Upper lobe of left lung (tissue), 6 donors: ENCODE results near the gene KLK2. TPM values are rescaled to one million over a fixed set of nuclear protein-coding genes. Genes with fewer than 3 reads are reported as not detected.

Source experiments
- ATAC-seq, 2 donors: fragments of 200-7000 bp; cut with Tn5 transposase; one replicate each; pipeline ENCODE4 v1.9.1; 2022; ENCODE audit warnings: mild to moderate bottlenecking in 2 of 2, moderate library complexity in 2 of 2; ENCODE audit not compliant: low FRiP score in 2 of 2
- DNase-seq, 2 donors: peaks; one replicate each; pipeline ENCODE4 v3.0.0-alpha.2; 2019 to 2020
- H3K27ac ChIP-seq, 4 donors: fragments of 200-600 bp; sonication (generic); one replicate each; pipeline ENCODE4 v1.5.1; 2016 to 2019
- H3K27me3 ChIP-seq, 4 donors: fragments of 200-600 bp; sonication (generic); one replicate each; pipeline ENCODE4 v1.5.1; 2017 to 2019
- H3K36me3 ChIP-seq, 4 donors: fragments of 200-600 bp; sonication (generic); one replicate each; pipeline ENCODE4 v1.5.1; 2016 to 2019
- H3K4me1 ChIP-seq, 4 donors: fragments of 200-600 bp; sonication (generic); one replicate each; pipeline ENCODE4 v1.5.1; 2018 to 2019
- H3K4me3 ChIP-seq, 4 donors: fragments of 200-600 bp; sonication (generic); one replicate each; pipeline ENCODE4 v1.5.1; 2017 to 2019; ENCODE audit warnings: mild to moderate bottlenecking in 2 of 4, moderate library complexity in 1 of 4
- H3K9me3 ChIP-seq, 4 donors: fragments of 200-600 bp; sonication (generic); one replicate each; pipeline ENCODE4 v1.5.1; 2018 to 2019
- EP300 ChIP-seq, 4 donors: sonication (generic); formaldehyde crosslinking; IDR thresholded peaks; one replicate each; pipeline ENCODE4 v1.5.1; 2017; ENCODE audit warnings: antibody characterized with exemption in 4 of 4, control low read depth in 2 of 4
- POLR2A ChIP-seq, 4 donors: fragments of 450-650 bp; IDR thresholded peaks; one replicate each; pipeline ENCODE4 v1.5.1; 2016 to 2017; ENCODE audit warnings: antibody characterized with exemption in 4 of 4, mild to moderate bottlenecking in 2 of 4
- POLR2AphosphoS5 ChIP-seq, 2 donors: sonication (generic); formaldehyde crosslinking; IDR thresholded peaks; one replicate each; pipeline ENCODE4 v1.5.1; 2017; ENCODE audit warnings: antibody characterized with exemption in 2 of 2
- whole genome bisulfite sequencing, 2 donors: methylation state at CpG; one replicate each; pipeline ENCODE4 v1.1.5; 2017 to 2018; 5-methylcytosine and 5-hydroxymethylcytosine counted together
- total RNA-seq, 6 donors: library from RNA; depleted of rRNA in 4 of 6; stranded (reverse); fragments of >200 nt in 4 of 6; gene quantifications; one replicate each; pipeline versions ENCODE4 v1.1.0 to v1.2.1, GENCODE V29; 2016 to 2021
- TF ChIP-seq, protein P1 (sequence below), 6 experiments: fragments of 450-650 bp in 4 of 6; fragments of 200-600 bp in 2 of 6; sonication (generic) in 2 of 6; IDR thresholded peaks; one replicate each; pipeline ENCODE4 v1.5.1; 2016 to 2019; ENCODE audit warnings: antibody characterized with exemption in 6 of 6
- donor health status: DM: no; HTN: no; CAD: no; lungs with moderate emphysema.
- donor health status: DM: no; HTN: yes; CAD: no; lungs with severe emphysema.

Gene KLK2
- total RNA-seq, 6 donors from 2014 or later: not detected

DNA sequence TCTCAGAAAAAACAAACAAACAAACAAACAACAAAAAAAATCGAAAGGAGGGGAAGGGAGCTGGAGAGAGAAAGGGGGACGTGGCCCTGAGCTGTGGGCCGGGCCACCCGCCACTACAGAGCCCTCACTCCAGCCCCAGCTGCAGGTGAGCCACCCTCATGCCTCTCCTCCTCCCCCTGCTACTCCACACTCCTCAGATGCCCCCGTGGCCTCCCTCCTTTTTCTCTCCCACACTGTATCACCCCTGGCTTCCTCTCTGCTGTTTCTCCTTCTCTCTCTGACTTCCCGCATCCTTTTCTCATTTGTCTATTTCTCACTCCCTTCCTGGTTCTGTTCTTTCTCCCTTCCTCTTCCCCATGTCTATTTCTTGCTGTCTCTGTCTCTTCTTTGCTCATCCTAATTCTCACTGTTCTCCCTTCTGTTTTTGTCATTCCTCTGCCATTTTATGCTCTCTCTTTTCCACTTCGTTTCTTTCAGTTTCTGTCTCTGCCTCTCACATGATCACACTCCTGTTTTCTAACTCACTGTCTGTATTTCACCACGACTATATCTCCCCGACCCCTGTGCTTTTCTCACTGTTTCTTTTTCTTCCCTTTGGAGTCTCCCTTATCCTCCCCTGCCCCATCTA, 2.7 kb downstream of the KLK2 start:
- no peak for DNase-seq
- Histone ChIP-seq H3K9me3 (no peaks in the 10 kb centered on the region), H3K27me3 (no peaks in the 10 kb centered on the region), H3K27ac (no peak overlapping the region), H3K36me3 (no peaks in the 10 kb centered on the region), H3K4me3 (no peak overlapping the region), H3K4me1 (no peaks in the 10 kb centered on the region)
- TF ChIP-seq EP300 (IDR thresholded peaks at IDR 0.05) (no peak), POLR2A (IDR thresholded peaks at IDR 0.05) (no peak), POLR2AphosphoS5 (IDR thresholded peaks at IDR 0.05) (no peak)
- TF ChIP-seq, protein P1, sequence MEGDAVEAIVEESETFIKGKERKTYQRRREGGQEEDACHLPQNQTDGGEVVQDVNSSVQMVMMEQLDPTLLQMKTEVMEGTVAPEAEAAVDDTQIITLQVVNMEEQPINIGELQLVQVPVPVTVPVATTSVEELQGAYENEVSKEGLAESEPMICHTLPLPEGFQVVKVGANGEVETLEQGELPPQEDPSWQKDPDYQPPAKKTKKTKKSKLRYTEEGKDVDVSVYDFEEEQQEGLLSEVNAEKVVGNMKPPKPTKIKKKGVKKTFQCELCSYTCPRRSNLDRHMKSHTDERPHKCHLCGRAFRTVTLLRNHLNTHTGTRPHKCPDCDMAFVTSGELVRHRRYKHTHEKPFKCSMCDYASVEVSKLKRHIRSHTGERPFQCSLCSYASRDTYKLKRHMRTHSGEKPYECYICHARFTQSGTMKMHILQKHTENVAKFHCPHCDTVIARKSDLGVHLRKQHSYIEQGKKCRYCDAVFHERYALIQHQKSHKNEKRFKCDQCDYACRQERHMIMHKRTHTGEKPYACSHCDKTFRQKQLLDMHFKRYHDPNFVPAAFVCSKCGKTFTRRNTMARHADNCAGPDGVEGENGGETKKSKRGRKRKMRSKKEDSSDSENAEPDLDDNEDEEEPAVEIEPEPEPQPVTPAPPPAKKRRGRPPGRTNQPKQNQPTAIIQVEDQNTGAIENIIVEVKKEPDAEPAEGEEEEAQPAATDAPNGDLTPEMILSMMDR (IDR thresholded peaks at IDR 0.05): no peak
- ATAC-seq: no peak
- WGBS, 2 donors: 29 to 37% methylated on average over 9 of the region's 9 CpGs

DNA sequence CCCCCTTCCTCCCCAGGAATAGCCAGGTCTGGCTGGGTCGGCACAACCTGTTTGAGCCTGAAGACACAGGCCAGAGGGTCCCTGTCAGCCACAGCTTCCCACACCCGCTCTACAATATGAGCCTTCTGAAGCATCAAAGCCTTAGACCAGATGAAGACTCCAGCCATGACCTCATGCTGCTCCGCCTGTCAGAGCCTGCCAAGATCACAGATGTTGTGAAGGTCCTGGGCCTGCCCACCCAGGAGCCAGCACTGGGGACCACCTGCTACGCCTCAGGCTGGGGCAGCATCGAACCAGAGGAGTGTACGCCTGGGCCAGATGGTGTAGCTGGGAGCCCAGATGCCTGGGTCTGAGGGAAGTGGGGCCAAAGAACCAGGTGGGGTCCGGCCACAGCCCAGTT, 3.2 kb downstream of the KLK2 start:
- peak in 1 of 2 donors; percentile 32 for ATAC-seq
- TF ChIP-seq EP300 (IDR thresholded peaks at IDR 0.05) (no peak), POLR2AphosphoS5 (IDR thresholded peaks at IDR 0.05) (no peak), POLR2A (IDR thresholded peaks at IDR 0.05) (no peak)
- TF ChIP-seq, protein P1 (IDR thresholded peaks at IDR 0.05): no peak
- H3K4me1 ChIP-seq: no peaks in the 10 kb centered on the region

DNA sequence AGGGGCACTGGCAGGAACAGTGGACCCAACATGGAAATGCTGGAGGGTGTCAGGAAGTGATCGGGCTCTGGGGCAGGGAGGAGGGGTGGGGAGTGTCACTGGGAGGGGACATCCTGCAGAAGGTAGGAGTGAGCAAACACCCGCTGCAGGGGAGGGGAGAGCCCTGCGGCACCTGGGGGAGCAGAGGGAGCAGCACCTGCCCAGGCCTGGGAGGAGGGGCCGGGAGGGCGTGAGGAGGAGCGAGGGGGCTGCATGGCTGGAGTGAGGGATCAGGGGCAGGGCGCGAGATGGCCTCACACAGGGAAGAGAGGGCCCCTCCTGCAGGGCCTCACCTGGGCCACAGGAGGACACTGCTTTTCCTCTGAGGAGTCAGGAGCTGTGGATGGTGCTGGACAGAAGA, 4.1 kb downstream of the KLK2 start:
- Histone ChIP-seq H3K27me3 (no peaks in the 10 kb centered on the region), H3K9me3 (no peaks in the 10 kb centered on the region), H3K27ac (no peak overlapping the region), H3K4me1 (no peaks in the 10 kb centered on the region), H3K4me3 (no peak overlapping the region), H3K36me3 (no peaks in the 10 kb centered on the region)
- no peak for ATAC-seq
- WGBS, 2 donors: 19 to 20% methylated on average over 8 of the region's 8 CpGs
- DNase-seq: peak in 1 of 2 donors; percentile 52
- TF ChIP-seq, protein P1 (IDR thresholded peaks at IDR 0.05): no peak
- TF ChIP-seq EP300 (IDR thresholded peaks at IDR 0.05) (no peak), POLR2AphosphoS5 (IDR thresholded peaks at IDR 0.05) (no peak), POLR2A (IDR thresholded peaks at IDR 0.05) (no peak)

More for the DNA sequence above, 3.2 kb downstream of the KLK2 start:
- H3K9me3 ChIP-seq: no peaks in the 10 kb centered on the region
- 49 to 72% methylated on average over 4 to 7 of the region's 7 CpGs for WGBS, 2 donors
- H3K27ac ChIP-seq: no peak overlapping the region
- no peaks in the 10 kb centered on the region for H3K36me3 ChIP-seq
- DNase-seq: peak in 1 of 2 donors; percentile 38
- no peaks in the 10 kb centered on the region for H3K27me3 ChIP-seq
- H3K4me3 ChIP-seq: no peak overlapping the region

DNA sequence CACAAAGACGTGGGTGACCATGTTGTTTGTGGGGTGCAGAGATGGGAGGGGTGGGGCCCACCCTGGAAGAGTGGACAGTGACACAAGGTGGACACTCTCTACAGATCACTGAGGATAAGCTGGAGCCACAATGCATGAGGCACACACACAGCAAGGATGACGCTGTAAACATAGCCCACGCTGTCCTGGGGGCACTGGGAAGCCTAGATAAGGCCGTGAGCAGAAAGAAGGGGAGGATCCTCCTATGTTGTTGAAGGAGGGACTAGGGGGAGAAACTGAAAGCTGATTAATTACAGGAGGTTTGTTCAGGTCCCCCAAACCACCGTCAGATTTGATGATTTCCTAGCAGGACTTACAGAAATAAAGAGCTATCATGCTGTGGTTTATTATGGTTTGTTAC, 5.6 kb downstream of the KLK2 start:
- 44 to 58% methylated on average over 5 of the region's 5 CpGs for whole genome bisulfite sequencing, 2 donors
- Histone ChIP-seq H3K27ac (no peak overlapping the region), H3K36me3 (no peaks in the 10 kb centered on the region), H3K4me1 (no peaks in the 10 kb centered on the region), H3K27me3 (no peaks in the 10 kb centered on the region), H3K4me3 (no peak overlapping the region), H3K9me3 (no peaks in the 10 kb centered on the region)
- ATAC-seq: no peak
- DNase-seq: no peak
- TF ChIP-seq POLR2AphosphoS5 (IDR thresholded peaks at IDR 0.05) (no peak), POLR2A (IDR thresholded peaks at IDR 0.05) (no peak), EP300 (IDR thresholded peaks at IDR 0.05) (no peak)
- TF ChIP-seq, protein P1 (IDR thresholded peaks at IDR 0.05): no peak

DNA sequence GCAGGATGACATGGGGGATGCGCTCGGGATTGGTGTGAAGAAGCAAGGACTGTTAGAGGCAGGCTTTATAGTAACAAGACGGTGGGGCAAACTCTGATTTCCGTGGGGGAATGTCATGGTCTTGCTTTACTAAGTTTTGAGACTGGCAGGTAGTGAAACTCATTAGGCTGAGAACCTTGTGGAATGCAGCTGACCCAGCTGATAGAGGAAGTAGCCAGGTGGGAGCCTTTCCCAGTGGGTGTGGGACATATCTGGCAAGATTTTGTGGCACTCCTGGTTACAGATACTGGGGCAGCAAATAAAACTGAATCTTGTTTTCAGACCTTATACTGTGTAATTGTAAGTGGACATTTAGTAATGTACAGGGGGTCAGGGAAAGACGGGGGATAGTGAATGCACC, 7.0 kb downstream of the KLK2 start:
- no peak overlapping the region for H3K27ac ChIP-seq
- no peaks in the 10 kb centered on the region for H3K27me3 ChIP-seq
- TF ChIP-seq EP300 (IDR thresholded peaks at IDR 0.05) (no peak), POLR2A (IDR thresholded peaks at IDR 0.05) (no peak), POLR2AphosphoS5 (IDR thresholded peaks at IDR 0.05) (no peak)
- TF ChIP-seq, protein P1 (IDR thresholded peaks at IDR 0.05): no peak
- H3K4me1 ChIP-seq: no peaks in the 10 kb centered on the region
- no peaks in the 10 kb centered on the region for H3K36me3 ChIP-seq
- 75 to 76% methylated on average over 5 of the region's 5 CpGs for WGBS, 2 donors
- ATAC-seq: no peak
- H3K9me3 ChIP-seq: no peaks in the 10 kb centered on the region
- DNase-seq: no peak
- no peak overlapping the region for H3K4me3 ChIP-seq
